Mucosa of stomach (tissue), 1 donor: ENCODE results near the gene LCMT1.
"Not testable (repeated sequence)": the region's sequence is repeated elsewhere in the genome, so short reads cannot be mapped to it uniquely, and the experiment has no call there.

Source experiments
- H3K27me3 ChIP-seq: one replicate; pipeline ENCODE4 v1.7.0; 2013; ENCODE audit warnings: mild to moderate bottlenecking, low read length; ENCODE audit not compliant: control insufficient read depth, insufficient read depth
- H3K36me3 ChIP-seq: one replicate; pipeline ENCODE4 v1.7.0; 2013; ENCODE audit warnings: low read length; ENCODE audit not compliant: control insufficient read depth, insufficient read depth
- H3K4me1 ChIP-seq: one replicate; pipeline ENCODE4 v1.7.0; 2013; ENCODE audit warnings: mild to moderate bottlenecking, low read length; ENCODE audit not compliant: control insufficient read depth, insufficient read depth
- H3K4me3 ChIP-seq: one replicate; pipeline ENCODE4 v1.7.0; 2013; ENCODE audit warnings: low read length
- H3K9ac ChIP-seq: one replicate; pipeline ENCODE4 v1.7.0; 2013; ENCODE audit warnings: mild to moderate bottlenecking, low read length, moderate library complexity
- H3K9me3 ChIP-seq: one replicate; pipeline ENCODE4 v1.7.0; 2013; ENCODE audit warnings: mild to moderate bottlenecking, low read length, moderate library complexity; ENCODE audit not compliant: control insufficient read depth
- donor health status: Pancreatic carcinoma.

LCMT1 gene

DNA sequence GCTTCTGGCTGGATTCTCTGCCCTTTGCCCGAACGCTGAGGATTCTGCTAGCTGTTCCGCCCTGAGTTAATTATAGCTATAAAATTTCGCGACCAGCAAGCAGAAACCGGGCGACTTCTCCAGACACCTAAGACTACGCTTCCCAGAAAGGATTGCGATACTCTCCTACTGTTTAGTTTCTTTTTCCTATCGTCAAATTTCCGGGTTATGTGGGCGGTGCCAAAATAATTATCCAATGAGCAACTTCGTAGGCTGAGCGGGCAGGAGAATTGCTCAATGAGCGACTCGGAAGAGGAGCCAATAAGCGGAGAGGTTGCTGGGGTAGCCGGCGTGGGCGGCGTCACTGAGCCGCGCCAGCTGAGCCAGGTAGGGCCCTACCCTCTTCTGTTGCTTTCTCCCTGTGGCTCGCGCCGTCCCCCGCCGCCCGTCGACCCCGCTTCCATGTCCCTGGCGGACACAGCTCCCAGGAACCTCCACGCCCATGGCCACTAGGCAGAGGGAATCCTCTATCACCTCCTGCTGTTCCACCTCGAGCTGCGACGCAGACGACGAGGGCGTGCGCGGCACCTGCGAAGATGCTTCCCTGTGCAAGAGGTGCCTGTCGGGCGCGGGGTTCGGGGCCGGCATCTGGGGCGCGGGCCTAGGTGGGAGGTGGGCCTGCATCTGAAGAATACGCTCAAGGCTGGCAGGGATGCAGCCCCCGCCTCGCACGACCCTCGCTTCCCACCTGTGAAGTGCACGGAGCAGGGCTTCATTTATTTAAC, at the start of gene LCMT1:
LCMT1 (plus strand) TSS at position 340 of the 764 bp plus-strand sequence; CDS start at position 482, 142 bp downstream.
- Histone ChIP-seq H3K4me3 (peak within 1 kb of the TSS; percentile 66), H3K4me1 (peaks cover 7% of the 10 kb centered on the region), H3K36me3 (no peaks in the 10 kb centered on the region), H3K9ac (peak within 1 kb of the TSS; percentile 75), H3K9me3 (no peaks in the 10 kb centered on the region), H3K27me3 (no peaks in the 10 kb centered on the region)

DNA sequence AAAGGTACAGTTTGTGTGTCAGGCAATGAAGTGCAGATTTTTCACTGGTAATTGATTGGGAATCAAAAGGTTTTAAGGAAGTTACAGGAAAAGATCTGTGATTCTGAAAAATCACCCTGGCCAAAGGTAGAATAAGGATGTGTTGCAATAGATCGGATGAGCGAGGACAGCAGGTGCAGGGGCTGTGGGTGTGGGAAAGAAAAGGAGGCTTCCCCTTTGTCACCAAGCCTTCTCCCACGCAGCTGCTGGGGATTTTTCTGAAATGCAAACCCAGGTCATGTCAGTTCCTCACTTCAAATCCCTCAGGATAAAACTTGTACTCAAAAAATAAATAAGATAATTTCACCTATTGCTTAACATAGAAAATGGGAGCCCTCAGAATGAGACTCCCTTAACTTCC, 48.4 kb upstream of the LCMT1 start:
- peaks cover 5% of the 10 kb centered on the region for H3K4me1 ChIP-seq
- no peak overlapping the region for H3K9ac ChIP-seq
- no peaks in the 10 kb centered on the region for H3K27me3 ChIP-seq
- no peaks in the 10 kb centered on the region for H3K36me3 ChIP-seq
- H3K4me3 ChIP-seq, result no peak overlapping the region
- H3K9me3 ChIP-seq, result no peaks in the 10 kb centered on the region

DNA sequence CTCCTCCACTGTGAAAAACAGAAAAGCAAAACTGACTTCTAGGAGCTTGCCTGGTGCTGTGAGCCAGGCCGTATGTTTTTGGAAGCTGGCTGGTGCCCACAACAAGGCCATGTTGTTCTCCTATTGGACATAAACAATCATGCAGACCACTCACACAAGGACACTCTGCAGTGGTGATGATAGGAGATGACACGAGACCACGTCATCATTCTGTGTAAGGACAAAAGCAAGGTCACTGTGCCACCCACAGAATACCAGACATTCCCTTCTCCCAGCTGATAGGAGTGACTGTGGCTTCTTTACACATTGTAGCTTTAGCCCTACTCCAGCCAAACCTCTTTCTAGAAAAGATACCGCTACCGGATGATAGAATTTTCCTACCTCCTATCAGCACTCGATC, 47.7 kb upstream of the LCMT1 start:
- no peaks in the 10 kb centered on the region for H3K36me3 ChIP-seq
- H3K9ac ChIP-seq, result no peak overlapping the region

DNA sequence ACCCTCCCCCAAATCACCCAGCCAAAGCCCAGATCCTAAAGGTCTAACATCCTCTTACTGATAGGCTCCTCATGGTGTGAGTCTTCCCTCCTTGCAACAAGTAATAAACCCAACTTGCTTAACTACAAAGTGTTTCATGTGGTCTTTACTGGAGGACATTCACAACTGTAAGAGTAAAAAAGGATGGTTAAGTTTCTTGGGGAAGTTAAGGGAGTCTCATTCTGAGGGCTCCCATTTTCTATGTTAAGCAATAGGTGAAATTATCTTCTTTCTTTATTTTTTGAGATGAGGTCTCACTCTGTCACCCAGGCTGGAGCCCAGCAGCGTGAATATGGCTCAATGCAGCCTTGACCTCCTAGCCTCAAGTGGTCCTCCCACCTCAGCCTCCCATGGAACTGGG, 47.3 kb upstream of the LCMT1 start:
- not testable (repeated sequence) for H3K27me3 ChIP-seq, H3K9me3 ChIP-seq, H3K4me1 ChIP-seq, H3K4me3 ChIP-seq, H3K36me3 ChIP-seq, H3K9ac ChIP-seq

More for the DNA sequence above, 47.7 kb upstream of the LCMT1 start:
- H3K4me3 ChIP-seq, result no peak overlapping the region
- H3K9me3 ChIP-seq, result no peaks in the 10 kb centered on the region
- no peaks in the 10 kb centered on the region for H3K27me3 ChIP-seq
- peaks cover 5% of the 10 kb centered on the region for H3K4me1 ChIP-seq

DNA sequence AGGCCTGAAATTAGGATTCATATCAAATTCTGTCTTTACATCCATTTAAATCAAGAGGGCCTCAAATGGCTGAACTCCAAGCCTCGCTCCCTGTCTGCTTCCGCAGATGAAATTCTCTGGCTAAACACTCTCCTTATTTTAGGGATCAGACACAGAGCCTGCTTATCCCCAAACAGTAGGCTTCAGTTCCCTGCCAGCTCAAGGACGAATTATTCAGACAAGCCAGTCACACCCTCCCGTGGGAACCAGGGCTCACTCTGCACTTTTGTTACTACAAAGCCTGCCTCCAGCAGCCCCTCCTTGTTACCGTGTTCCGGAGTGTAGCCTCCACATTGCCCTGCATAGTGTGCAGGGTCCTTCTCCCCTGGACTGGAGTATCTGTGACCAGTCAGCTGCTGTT, 46.6 kb upstream of the LCMT1 start:
- no peaks in the 10 kb centered on the region for H3K9me3 ChIP-seq
- peaks cover 5% of the 10 kb centered on the region for H3K4me1 ChIP-seq
- H3K36me3 ChIP-seq, result no peaks in the 10 kb centered on the region
- no peak overlapping the region for H3K9ac ChIP-seq
- no peaks in the 10 kb centered on the region for H3K27me3 ChIP-seq
- H3K4me3 ChIP-seq, result no peak overlapping the region

DNA sequence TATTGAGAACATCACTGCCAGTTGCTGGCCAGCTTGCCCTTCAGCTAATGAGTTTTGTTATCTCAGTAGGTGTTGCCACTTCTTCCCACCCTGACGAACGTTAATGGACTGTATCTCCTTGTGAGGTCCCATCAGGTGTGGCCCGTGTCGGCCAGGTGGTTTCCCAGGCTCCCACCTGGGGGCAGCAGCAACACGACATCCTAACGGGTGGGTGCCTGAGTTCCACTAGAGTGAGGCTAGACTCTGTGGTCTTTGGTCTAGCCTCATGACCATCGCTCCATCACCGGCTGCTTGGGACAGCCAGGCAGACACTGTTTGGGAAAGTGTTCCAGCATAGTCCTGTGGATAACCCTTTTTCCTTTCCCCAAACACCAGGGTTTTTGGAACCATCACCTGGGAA, 45.6 kb upstream of the LCMT1 start:
- no peaks in the 10 kb centered on the region for H3K27me3 ChIP-seq
- no peak overlapping the region for H3K4me3 ChIP-seq
- H3K9me3 ChIP-seq, result no peaks in the 10 kb centered on the region
- H3K36me3 ChIP-seq, result no peaks in the 10 kb centered on the region
- H3K4me1 ChIP-seq, result peaks cover 5% of the 10 kb centered on the region
- H3K9ac ChIP-seq, result no peak overlapping the region

DNA sequence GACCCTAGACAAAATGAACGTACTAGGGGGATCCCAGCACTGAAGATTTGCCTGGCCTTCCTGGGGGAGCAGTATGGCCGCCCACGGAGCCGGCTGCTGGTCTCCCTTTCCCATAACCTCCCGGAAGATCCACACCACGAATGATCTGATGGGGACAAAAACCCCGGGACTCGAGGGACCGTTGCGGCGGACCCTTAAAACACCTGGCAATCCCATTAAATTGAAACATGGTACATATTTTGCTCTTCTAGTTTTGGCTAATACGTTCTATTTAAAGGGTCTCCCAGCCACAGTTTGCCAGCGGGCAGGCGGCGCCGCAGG, 45.2 kb upstream of the LCMT1 start:
- no peaks in the 10 kb centered on the region for H3K36me3 ChIP-seq
- H3K27me3 ChIP-seq, result no peaks in the 10 kb centered on the region
- H3K9me3 ChIP-seq, result no peaks in the 10 kb centered on the region
- no peak overlapping the region for H3K4me3 ChIP-seq
- H3K9ac ChIP-seq, result peak overlapping the region; percentile 95
- H3K4me1 ChIP-seq, result peaks cover 5% of the 10 kb centered on the region

DNA sequence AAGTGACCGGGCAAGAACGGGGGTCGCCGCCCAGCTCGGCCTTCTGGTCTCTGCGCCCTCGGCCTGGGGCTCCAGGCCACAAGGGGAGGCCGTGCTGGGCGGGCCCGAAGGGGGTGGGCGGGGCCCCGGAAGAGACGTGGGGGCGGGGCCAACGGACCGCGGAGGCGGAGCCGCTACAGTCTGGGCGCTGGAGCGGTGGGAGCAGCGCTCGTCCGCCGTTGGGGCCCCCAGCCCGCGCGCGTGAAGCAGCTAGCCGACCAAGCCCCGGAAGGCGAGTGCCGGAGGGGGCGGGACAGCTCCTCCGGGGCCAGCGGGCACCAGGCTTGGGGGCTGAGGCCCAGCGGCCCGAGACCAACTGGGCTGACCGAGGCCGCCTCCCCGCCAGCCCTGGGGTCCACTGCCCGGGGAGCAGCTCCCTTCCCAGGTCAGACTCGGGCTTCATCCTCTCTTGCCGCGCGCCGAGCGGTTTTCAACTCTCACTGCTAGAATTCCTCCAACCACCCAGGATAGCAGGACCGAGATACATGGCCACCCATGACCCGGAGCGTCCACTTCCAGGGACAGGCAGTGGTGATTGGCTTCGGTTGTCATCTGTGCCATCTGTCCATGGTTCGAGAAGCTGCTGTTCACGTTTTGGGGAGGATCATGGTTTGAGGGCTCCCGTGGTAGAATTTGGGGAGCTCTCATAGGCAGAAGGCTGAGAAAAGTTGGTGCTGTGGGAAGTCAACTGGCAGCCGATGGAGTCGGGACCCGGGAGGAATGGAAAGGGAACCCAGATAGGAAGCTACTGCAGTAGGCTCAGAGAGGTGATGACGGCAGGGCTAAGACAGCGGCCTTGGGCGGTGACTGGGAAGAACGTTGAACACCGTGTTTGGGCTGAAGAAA, 44.6 kb upstream of the LCMT1 start:
- H3K36me3 ChIP-seq, result no peaks in the 10 kb centered on the region
- no peaks in the 10 kb centered on the region for H3K9me3 ChIP-seq
- peaks cover 5% of the 10 kb centered on the region for H3K4me1 ChIP-seq
- peak overlapping the region; percentile 95 for H3K9ac ChIP-seq
- H3K27me3 ChIP-seq, result no peaks in the 10 kb centered on the region
- peak overlapping the region; percentile 98 for H3K4me3 ChIP-seq

DNA sequence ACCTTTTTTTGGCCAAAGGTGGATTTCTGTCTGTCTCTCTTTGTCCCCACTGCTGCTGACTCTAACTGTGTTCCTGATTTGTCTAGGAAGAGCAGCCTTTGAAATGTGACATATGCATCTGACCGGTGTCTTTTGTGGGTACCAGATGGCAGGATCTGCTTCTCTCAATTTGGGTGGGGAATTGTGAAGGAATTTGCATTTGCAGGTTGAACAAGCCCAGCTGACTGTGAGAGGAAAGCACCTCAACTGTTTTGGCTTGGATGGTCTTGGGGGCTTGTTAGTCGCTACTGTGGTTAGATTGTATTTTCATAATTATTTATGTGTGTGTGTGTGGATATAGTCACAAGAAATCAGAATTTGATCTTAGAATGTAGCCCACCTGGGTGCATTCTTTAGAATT, 37.7 kb upstream of the LCMT1 start:
- Histone ChIP-seq H3K4me3 (no peak overlapping the region), H3K4me1 (no peaks in the 10 kb centered on the region), H3K9ac (no peak overlapping the region), H3K36me3 (no peaks in the 10 kb centered on the region), H3K9me3 (no peaks in the 10 kb centered on the region), H3K27me3 (no peaks in the 10 kb centered on the region)

DNA sequence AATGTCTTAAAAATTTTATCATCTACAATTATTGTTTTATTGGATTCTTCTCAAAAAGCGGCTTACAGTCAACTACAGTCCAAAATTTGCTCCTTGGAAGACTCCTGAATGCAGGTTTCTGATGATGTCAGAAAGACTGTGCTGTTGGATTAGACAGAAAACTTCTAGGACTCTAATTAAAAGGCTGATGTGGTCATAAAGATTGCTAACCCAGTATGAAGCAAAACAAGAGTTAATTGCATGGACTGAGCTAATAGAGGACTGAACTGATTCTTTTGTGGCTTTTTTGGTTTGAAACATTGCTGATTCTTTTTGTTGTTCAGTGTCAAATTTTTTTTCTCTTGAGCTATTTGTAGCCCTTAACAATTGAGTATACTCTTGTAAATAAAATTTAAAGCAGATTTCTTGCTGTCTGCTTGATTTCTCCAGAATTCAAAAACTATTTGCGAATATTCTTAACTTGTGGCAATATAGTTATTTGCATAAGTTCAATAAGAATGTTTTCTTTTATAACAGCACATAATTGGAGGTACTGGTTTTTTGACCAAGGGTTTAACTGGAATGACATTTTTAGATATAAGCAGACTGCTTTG, 33.1 kb upstream of the LCMT1 start:
- no peaks in the 10 kb centered on the region for H3K36me3 ChIP-seq
- H3K27me3 ChIP-seq, result no peaks in the 10 kb centered on the region
- no peaks in the 10 kb centered on the region for H3K4me1 ChIP-seq
- H3K9me3 ChIP-seq, result no peaks in the 10 kb centered on the region
- H3K4me3 ChIP-seq, result no peak overlapping the region
- no peak overlapping the region for H3K9ac ChIP-seq

DNA sequence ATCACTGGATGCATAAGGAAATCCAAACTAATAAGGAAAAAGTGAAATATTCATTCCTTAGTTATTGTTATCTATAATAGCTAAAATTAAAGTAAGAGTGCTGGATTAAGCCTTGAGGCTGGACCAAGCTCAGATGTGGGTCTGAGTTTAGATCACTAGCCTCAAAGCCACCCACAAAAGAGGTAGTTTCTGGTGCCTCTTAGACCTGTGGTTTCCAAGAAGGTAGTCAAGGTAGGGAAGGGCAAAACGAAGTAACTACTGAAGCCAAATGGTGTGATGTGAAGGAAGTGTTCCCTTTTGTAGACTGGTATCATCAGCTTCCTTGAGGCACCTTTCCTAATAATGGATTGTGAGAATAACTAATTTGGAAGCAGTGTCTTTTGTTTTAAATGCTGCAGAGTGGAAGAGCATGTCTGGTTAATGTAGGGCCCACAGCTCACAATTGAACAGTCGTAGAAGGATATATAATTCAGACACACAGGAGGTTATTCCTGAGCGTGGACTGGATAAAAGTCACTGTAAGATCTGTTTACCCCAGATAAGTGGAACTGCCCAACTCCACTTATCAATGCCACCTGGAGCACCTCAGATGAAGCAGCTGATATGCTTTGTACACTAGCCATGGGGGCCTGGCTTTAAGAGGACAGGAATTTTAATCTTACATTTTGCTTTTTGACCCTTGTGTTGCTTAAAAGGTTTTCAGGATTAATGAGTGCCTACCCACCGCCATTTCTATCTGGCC, 31.7 kb upstream of the LCMT1 start:
- Histone ChIP-seq H3K36me3 (no peaks in the 10 kb centered on the region), H3K4me3 (no peak overlapping the region), H3K27me3 (no peaks in the 10 kb centered on the region), H3K4me1 (no peaks in the 10 kb centered on the region), H3K9ac (no peak overlapping the region), H3K9me3 (no peaks in the 10 kb centered on the region)
